Gastrocnemius medialis (tissue), 4 donors: Measurements from ENCODE around the gene LSP1.

Experiments used
- CTCF ChIP-seq, 5 experiments: fragments of 450-650 bp in 3 of 5; fragments of 200-600 bp in 2 of 5; sonication (generic) in 2 of 5; IDR thresholded peaks in 4 of 5; conservative IDR thresholded peaks in 1 of 5; 1 replicate in 4 of 5; 2 replicates in 1 of 5; pipeline ENCODE4 v1.5.1; 2016 to 2019; ENCODE audit warnings: antibody characterized with exemption in 5 of 5, mild to moderate bottlenecking in 3 of 5, moderate library complexity in 3 of 5
- POLR2A ChIP-seq, 2 donors: fragments of 450-650 bp; IDR thresholded peaks; one replicate each; pipeline ENCODE4 v1.6.1; 2017; ENCODE audit warnings: antibody characterized with exemption in 2 of 2, mild to moderate bottlenecking in 2 of 2, moderate library complexity in 2 of 2

GRCh38 chr11:1913271-1914060, 60.6 kb downstream of the LSP1 start:
- TF ChIP-seq CTCF (IDR thresholded peaks at IDR 0.05 in 4 of 5, conservative IDR thresholded peaks at IDR 0.05 in 1 of 5), result no peak
- TF ChIP-seq POLR2A (IDR thresholded peaks at IDR 0.05), result no peak
